GM12873 (cell line): ENCODE results near the gene COMMD3.

Source experiments
- TF ChIP-seq, protein P1 (sequence below): IDR thresholded peaks from 2 replicates; pipeline ENCODE4 v1.5.1; 2012; ENCODE audit warnings: low read depth, mild to moderate bottlenecking, moderate library complexity, low read length, control low read depth; ENCODE audit not compliant: insufficient read depth; ENCODE audit errors: missing control alignments

COMMD3 gene

GRCh38 chr10:22346096-22346661, 30.0 kb downstream of the COMMD3 start:
- TF ChIP-seq, protein P1, sequence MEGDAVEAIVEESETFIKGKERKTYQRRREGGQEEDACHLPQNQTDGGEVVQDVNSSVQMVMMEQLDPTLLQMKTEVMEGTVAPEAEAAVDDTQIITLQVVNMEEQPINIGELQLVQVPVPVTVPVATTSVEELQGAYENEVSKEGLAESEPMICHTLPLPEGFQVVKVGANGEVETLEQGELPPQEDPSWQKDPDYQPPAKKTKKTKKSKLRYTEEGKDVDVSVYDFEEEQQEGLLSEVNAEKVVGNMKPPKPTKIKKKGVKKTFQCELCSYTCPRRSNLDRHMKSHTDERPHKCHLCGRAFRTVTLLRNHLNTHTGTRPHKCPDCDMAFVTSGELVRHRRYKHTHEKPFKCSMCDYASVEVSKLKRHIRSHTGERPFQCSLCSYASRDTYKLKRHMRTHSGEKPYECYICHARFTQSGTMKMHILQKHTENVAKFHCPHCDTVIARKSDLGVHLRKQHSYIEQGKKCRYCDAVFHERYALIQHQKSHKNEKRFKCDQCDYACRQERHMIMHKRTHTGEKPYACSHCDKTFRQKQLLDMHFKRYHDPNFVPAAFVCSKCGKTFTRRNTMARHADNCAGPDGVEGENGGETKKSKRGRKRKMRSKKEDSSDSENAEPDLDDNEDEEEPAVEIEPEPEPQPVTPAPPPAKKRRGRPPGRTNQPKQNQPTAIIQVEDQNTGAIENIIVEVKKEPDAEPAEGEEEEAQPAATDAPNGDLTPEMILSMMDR = no peak

GRCh38 chr10:22349755-22350154, 33.6 kb downstream of the COMMD3 start:
- TF ChIP-seq, protein P1 = no peak

DNA sequence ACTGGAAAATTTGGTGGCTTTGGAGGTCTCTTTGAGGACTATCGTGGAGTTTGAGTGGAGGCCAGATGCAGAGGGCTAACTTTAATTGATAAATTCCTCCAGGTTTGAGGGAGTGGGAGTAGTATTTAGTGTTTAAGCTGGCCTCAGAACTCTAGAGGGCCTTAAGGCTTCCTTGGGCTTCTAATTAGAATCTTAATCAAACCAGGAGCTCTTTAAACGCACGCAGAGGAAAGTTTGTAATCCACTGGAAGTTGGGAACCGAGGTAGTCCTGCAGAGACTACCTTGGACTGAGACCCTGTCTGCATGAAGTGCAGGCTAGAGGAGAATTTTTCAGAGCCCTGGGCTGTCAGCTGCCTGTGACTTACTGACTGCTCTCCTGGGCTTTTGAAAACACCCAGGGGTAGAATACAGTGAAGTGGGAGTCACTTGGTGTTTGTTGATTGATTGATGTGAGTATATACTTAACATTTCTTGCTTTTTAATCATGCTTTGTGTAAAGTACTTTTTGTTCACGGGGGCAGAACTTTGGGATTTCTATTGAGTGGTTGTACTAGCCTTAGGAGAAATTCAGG, 35.0 kb downstream of the COMMD3 start:
- TF ChIP-seq, protein P1 = no peak

DNA sequence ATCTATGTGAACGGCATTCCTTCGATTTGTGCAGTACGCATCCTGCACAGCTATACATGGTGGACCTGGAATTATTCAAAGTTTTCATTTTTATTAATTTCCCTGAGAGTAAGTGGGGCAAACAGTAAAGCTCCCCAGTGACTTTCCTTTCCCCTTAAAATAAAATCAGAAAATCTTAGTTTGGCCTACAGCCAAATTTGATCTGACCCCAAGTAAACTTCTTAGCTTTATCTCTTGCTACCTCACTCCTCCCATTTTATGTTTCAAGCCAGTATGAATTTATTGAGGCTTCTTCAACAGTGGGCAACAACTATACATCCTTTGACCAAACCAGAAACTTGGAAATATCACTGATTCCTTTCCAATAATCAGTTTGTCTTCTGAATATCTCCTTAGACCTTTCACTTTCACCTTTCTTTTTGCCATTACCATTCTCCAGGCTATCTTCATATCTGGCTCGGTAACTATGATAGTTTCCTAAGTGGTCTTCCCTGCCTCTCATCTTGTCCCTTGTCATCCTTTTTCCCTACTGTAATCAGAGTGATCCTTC, 40.2 kb downstream of the COMMD3 start:
- TF ChIP-seq, protein P1 = no peak

- TF ChIP-seq, protein P1 = no peak
Observed at GRCh38 chr10:22363305-22363704, 47.1 kb downstream of the COMMD3 start.

DNA sequence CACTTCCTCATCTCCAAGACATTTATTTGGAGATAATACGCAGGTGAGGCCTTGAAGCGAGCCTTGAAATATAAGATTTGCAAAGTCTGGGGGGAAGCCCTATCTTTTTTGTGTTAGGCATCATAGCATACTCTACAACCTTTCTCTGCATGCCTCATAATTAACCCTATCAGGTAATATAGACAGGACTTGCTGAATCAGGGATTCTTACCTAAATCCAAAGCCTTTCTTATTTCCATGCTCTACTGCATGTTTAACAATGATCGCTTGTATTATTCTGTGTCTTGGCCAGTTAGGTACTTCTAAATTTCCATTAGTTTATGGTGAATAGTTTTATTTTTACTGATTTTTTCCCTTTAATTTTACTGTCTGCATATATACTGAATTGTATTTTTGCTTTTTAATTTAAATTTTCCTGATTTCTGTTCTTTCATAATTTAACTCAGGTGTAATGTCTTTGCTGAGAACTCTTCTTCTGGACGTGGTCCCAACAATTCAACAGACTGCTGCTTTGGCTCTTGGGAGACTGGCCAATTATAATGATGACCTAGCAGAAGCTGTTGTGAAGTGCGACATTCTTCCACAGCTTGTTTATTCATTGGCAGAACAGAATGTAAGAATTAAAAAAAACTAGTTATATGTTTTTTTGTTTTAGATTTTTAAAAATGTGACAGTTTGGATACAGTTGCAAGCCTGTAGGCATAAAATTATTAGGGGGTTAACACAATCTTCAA, 48.4 kb downstream of the COMMD3 start:
- TF ChIP-seq, protein P1 = no peak

GRCh38 chr10:22365233-22365632, 49.0 kb downstream of the COMMD3 start:
- TF ChIP-seq, protein P1 = no peak
